ENCODE results near the gene VPS13D. TPM values are rescaled to one million over a fixed set of nuclear protein-coding genes. Genes with fewer than 3 reads are reported as not detected.

VPS13D gene
- total RNA-seq, 1 experiment from 2014 or later: 29.0 TPM

DNA sequence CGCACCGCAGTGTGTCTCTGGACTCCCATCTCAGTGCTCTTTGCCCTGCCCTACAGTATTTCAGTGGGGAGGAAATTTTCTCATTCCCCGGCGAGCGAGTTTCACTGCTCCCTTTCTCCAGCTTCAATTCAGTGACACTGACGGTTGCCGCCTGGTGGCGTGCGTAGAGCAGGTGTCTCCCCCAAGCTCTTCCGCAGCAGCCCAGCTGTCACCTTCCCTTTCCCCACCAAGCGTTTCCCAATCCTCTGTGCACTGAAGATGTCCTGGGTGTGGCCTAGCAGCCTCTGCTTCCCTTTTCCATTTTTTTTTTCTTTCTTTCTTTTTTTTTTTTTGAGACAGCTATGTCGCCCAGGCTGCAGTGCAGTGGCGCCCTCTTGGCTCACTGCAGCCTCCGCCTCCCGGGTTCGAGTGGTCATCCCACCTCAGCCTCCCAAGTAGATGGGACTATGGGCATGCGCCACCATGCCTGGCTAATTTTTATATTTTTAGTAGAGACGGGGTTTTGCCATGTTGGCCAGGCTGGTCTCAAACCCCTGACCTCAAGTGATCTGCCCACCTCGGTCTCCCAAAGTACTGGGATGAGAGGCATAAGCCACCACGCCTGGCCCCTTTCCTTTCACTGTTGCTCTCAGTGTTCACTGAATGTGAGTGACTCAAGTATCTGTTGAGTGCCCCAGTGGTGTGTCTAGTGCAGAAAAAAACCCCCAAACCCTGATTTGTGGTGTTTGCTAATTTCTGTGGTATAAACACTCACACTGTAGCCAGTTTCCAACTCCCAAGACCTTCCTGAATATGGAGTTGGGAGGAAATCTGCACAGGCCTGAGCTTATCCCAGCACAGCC, 33.0 kb upstream of the VPS13D start (continued):
- TF ChIP-seq, protein P1, sequence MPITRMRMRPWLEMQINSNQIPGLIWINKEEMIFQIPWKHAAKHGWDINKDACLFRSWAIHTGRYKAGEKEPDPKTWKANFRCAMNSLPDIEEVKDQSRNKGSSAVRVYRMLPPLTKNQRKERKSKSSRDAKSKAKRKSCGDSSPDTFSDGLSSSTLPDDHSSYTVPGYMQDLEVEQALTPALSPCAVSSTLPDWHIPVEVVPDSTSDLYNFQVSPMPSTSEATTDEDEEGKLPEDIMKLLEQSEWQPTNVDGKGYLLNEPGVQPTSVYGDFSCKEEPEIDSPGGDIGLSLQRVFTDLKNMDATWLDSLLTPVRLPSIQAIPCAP (CRISPR knock-in tag; IDR thresholded peaks at IDR 0.05): no peak
- TF ChIP-seq GTF2I (CRISPR knock-in tag; conservative IDR thresholded peaks at IDR 0.05): no peak

DNA sequence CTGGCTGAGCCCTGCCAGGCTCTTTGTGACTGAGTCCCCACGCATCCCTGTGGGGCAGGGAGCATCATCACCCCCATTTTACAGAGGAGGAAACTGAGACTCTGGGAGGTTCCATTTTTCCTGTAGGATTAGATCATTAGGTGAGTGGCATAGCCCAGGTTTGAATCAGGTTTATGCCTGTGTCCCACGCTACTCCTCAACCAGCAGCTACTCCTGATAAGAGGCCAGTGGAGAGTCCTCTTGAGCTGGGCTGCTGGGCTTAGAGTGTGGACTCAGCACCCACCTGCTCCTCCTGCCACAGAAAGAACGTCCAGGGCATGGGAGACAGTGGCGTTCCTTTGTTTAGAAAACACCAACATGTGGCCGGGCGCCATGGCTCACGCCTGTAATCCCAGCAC, 32.3 kb upstream of the VPS13D start:
- Mint-ChIP-seq H3K4me3 (no peak overlapping the region), H3K4me1 (peaks cover 18% of the 10 kb centered on the region), H3K27me3 (ENCODE audit: low read depth) (no peaks in the 10 kb centered on the region), H3K9me3 (no peaks in the 10 kb centered on the region), H3K36me3 (no peaks in the 10 kb centered on the region), H3K27ac (no peak overlapping the region)
- TF ChIP-seq NR3C1 (CRISPR knock-in tag; conservative IDR thresholded peaks at IDR 0.05; ENCODE audit: low read depth): no peak
- TF ChIP-seq HMGA2 (CRISPR knock-in tag; IDR thresholded peaks at IDR 0.05): no peak
- TF ChIP-seq, protein P2, sequence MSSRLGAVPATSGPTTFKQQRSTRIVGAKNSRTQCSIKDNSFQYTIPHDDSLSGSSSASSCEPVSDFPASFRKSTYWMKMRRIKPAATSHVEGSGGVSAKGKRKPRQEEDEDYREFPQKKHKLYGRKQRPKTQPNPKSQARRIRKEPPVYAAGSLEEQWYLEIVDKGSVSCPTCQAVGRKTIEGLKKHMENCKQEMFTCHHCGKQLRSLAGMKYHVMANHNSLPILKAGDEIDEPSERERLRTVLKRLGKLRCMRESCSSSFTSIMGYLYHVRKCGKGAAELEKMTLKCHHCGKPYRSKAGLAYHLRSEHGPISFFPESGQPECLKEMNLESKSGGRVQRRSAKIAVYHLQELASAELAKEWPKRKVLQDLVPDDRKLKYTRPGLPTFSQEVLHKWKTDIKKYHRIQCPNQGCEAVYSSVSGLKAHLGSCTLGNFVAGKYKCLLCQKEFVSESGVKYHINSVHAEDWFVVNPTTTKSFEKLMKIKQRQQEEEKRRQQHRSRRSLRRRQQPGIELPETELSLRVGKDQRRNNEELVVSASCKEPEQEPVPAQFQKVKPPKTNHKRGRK (CRISPR knock-in tag; IDR thresholded peaks at IDR 0.05; ENCODE audit: borderline replicate concordance): no peak
- no peak for TF ChIP-seq ATF1 (CRISPR knock-in tag; IDR thresholded peaks at IDR 0.05)
- ChIA-PET CTCF (interaction anchor here (0.6 to 17.1 kb wide), 9 partner anchors 10 to 76 kb away, joined by 4 to 325 read pairs (median 13); partner anchors contain the start of gene TNFRSF1B), POLR2A (no interaction called here)
- ATAC-seq (no peak), DNase-seq (ENCODE audit: low spot score) (no peak)

DNA sequence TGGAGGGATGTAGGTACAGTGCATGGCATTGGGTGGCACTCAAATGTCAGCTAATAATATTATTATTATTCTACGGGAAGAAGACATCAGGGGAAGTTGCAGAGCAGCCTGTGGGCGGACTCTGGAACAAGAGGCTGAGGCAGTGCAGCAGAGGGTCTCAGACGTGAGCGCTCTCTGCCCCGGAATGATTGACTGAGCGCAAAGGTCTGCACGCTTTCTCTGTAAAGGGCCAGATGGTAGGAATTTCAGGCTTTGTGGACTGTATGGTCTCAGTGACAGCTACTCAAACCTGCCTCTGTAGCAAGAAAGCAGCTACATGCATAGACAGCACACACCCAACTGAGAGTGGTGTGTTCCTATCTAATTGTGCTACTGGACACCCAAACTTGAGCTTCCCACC, 29.6 kb upstream of the VPS13D start:
- ATAC-seq (no peak), DNase-seq (ENCODE audit: low spot score) (no peak)
- Mint-ChIP-seq H3K4me3 (no peak overlapping the region), H3K4me1 (peaks cover 35% of the 10 kb centered on the region), H3K27ac (no peak overlapping the region), H3K9me3 (no peaks in the 10 kb centered on the region), H3K36me3 (no peaks in the 10 kb centered on the region), H3K27me3 (ENCODE audit: low read depth) (no peaks in the 10 kb centered on the region)
- TF ChIP-seq, protein P3, sequence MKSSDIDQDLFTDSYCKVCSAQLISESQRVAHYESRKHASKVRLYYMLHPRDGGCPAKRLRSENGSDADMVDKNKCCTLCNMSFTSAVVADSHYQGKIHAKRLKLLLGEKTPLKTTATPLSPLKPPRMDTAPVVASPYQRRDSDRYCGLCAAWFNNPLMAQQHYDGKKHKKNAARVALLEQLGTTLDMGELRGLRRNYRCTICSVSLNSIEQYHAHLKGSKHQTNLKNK (CRISPR knock-in tag; IDR thresholded peaks at IDR 0.05): no peak
- no peak for TF ChIP-seq GRHL2 (CRISPR knock-in tag; IDR thresholded peaks at IDR 0.05; ENCODE audit: insufficient replicate concordance, severe bottlenecking)
- TF ChIP-seq TEAD4 (CRISPR knock-in tag; IDR thresholded peaks at IDR 0.05): no peak
- no peak for TF ChIP-seq NFATC4 (CRISPR knock-in tag; IDR thresholded peaks at IDR 0.05)
- TF ChIP-seq, protein P4, sequence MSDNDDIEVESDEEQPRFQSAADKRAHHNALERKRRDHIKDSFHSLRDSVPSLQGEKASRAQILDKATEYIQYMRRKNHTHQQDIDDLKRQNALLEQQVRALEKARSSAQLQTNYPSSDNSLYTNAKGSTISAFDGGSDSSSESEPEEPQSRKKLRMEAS (CRISPR knock-in tag; IDR thresholded peaks at IDR 0.05): no peak
- ChIA-PET POLR2A (no interaction called here), CTCF (interaction anchor here (1.0 to 17.1 kb wide), 4 partner anchors 8 to 79 kb away, joined by 3 to 325 read pairs (median 8); no protein-coding TSS in a partner anchor)

DNA sequence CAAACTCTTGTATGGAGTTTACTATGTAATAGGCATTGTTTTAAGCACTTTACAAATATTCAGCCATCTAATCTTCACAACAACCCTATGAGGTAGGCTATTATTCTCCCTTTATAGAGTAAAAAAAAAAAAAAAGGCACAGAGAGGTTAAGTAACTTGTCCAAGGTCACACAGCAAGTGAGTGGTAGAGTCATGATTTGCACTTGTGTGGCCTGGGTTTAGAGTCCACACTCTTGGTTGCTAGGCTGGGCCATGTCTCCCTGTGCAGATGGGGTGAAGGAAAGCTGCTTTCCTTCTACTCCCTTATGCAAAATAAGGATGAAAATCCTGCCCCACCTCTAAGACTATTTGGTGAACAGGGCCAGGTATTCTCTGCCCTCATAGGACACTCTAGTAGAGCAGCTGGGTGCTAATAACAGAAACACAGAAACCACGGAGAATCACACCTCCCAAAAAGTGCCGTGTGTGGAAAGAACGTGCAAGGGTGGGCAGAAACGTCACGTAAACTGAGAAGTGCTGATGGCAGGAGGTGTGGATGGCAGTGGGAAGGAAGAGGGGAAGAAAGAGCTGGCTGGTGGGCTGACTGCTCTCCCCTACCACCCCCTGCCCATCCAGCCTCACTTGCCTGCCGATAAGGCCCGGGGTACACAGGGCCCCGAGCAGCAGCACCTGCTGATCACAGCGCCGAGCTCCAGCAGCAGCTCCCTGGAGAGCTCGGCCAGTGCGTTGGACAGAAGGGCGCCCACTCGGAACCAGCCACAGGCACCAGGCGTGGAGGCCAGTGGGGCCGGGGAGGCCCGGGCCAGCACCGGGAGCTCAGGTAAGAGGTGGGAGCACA, 28.3 kb upstream of the VPS13D start:
- POLR2A ChIA-PET: no interaction called here
- no peaks in the 10 kb centered on the region for H3K9me3 Mint-ChIP-seq
- DNase-seq (ENCODE audit: low spot score) (no peak), ATAC-seq (no peak)
- no peak overlapping the region for H3K4me3 Mint-ChIP-seq
- CTCF ChIA-PET: interaction anchor here (0.6 to 17.1 kb wide), 4 partner anchors 53 to 95 kb away, joined by 3 to 325 read pairs (median 6); no protein-coding TSS in a partner anchor
- no peaks in the 10 kb centered on the region for H3K36me3 Mint-ChIP-seq
- no peaks in the 10 kb centered on the region for H3K27me3 Mint-ChIP-seq (ENCODE audit: low read depth)
- H3K27ac Mint-ChIP-seq: no peak overlapping the region
- H3K4me1 Mint-ChIP-seq: peaks cover 37% of the 10 kb centered on the region
- TF ChIP-seq GTF2I (CRISPR knock-in tag; conservative IDR thresholded peaks at IDR 0.05): 0 out of 2 replicates have a peak, but pooled peaks have one; percentile 22
- TF ChIP-seq RORB (CRISPR knock-in tag; IDR thresholded peaks at IDR 0.05): no peak

DNA sequence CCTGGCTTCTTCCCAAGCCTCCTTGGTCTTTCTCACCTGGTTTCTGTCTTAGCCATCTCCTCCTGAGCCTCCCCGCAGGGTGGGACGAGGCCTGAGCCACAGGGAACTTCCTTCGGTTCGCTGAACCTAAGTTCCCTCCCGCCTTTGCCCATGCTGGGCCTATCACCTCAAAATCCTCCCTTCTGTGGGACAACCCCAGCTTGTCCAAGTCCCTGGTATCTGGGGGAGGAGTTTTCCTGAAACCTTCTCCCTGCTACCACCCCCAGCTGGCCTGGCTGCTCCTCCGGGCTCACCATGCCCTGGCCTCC, 27.7 kb upstream of the VPS13D start:
- H3K27ac Mint-ChIP-seq: no peak overlapping the region
- CTCF ChIA-PET: interaction anchor here (0.9 to 17.1 kb wide), 3 partner anchors 42 to 95 kb away, joined by 3 to 325 read pairs (median 4); no protein-coding TSS in a partner anchor
- TF ChIP-seq ZNF423 (CRISPR knock-in tag; IDR thresholded peaks at IDR 0.05): 0 out of 2 replicates have a peak, but pooled peaks have one; percentile 15
- no peak for TF ChIP-seq NR1H2 (CRISPR knock-in tag; IDR thresholded peaks at IDR 0.05)
- H3K27me3 Mint-ChIP-seq (ENCODE audit: low read depth): no peaks in the 10 kb centered on the region
- H3K9me3 Mint-ChIP-seq: no peaks in the 10 kb centered on the region
- H3K36me3 Mint-ChIP-seq: no peaks in the 10 kb centered on the region
- DNase-seq (ENCODE audit: low spot score) (no peak), ATAC-seq (no peak)
- H3K4me1 Mint-ChIP-seq: peaks cover 36% of the 10 kb centered on the region
- no peak overlapping the region for H3K4me3 Mint-ChIP-seq
- POLR2A ChIA-PET: no interaction called here

All from WTC11 (cell line).